ENCODE measurements around the gene ANO1.

The ANO1 gene

DNA sequence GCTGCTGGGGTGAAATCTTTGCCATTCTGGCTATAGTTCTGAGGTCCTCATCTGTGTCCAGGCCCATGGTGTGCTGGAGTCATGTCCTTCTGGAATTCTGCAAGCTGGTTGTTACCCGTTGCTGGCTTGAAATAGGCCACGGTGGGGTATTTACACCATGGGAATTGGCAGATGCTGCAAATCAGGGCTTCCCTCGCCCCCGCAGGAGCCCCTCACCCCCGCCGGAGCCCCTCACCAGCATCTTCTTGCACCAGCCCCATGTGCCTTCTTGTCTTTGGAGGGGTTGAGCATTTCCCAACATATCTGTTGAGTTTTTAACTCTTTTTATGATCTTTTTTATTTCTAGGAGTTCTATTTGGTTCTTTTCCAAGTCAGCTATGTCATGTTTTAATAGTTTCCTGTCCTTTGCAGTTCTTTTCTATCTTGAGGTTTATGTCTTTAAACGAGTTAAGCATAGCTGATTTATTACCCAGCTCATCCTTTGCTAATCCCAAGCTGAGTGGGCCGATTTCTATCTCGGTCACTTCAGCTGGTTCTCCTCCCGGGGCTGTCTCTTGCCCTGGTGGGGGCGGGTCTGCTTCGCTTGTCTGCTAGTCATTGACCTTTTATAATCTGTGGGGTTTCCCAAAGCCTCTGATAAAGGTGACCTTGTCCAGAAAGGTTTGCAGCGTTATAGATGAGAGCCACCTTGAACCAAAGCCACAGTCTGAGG is 17.6 kb downstream of the ANO1 start:
- no peak for DNase-seq (ENCODE audit: low read depth)

DNA sequence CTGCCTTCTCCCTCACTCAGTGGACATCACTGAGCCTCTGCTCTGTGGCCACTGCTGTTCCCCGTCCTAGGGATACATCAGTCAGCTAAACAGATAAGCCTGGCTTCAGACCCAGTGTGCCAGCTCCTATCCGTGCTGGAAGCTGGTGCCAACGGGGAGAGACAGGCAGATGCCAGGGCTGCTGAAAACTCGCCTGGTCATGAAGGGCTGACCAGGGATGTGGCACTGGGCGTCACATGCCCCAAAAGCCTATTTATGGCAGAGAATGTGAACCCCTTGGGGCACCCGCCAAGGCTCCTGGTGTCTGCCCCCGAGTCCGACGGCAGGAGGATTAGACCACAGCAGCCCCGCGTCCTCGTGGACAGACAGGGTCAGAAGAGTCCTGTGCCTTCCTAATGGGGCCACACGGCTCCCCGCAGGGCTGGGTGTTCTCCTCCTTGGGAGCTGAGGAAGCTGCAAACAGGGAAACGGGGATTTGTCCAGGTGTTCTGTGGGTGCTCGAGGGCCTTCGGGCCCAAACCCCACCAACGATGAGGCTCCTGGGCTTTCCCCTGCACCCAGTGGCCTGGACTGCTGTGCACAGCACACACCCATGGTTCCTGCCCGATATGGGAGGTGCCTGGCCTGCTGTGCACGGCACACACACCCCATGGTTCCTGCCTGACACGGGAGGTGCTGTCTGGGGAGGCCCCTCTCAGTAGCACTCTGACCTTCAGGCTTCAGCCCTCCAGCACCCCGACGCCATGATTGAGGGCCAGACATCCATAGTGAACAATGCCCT is 19.9 kb downstream of the ANO1 start:
- DNase-seq (ENCODE audit: low read depth): no peak

DNA sequence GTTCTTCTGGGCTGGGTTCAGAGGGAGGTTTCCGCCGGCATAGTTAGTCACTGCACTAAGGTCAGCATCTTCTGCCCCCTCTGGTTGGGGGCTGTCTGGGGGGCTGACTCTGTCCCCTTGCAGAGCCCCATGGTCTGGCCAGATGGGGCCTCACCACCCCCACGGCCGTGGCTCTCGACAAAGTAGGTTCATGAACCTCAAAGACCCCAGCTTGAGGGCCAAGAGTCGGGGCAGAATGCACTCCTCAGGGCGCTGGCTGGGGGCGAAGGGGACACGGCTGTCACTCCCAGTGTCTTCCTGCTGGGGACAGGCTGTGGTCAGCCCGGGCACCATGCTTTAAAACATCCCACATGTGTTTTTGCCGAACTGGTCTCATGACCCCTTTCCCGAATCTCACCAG is 20.8 kb downstream of the ANO1 start:
- no peak for DNase-seq (ENCODE audit: low read depth)

DNA sequence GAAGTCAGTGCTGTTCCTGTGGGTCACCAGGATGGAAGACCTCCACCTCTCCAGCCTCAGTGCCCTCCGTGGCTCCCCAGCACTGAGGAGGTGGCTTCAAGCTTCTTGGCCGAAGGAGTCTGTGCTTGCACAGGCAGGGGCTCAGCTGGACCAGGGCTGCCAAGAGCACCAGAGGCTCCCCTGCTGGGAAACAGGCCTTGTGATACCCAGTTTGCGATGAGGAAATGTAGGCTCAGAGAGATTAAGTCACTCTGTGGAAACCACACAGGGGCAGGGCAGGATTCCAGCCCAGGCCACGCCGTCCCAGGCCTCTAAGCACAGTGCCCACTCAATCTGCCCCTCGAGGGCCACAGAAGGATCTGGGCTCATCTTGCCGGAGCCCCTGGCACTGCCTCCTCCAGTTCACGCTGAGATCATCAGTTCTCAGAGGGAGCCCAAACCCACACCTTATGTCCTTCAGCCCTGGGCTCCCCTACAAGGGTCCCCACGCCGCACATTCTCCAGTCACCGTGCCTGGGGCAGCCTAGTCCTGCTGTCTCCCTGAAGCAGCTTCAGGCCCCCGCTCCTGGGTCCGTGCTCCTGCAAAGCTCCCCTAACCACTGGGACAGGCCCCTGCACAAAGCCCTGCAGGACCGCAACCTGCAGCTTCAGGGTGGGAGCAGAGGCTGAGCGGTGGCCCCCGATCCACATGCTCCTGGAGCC is 21.6 kb downstream of the ANO1 start:
- DNase-seq (ENCODE audit: low read depth): no peak

DNA sequence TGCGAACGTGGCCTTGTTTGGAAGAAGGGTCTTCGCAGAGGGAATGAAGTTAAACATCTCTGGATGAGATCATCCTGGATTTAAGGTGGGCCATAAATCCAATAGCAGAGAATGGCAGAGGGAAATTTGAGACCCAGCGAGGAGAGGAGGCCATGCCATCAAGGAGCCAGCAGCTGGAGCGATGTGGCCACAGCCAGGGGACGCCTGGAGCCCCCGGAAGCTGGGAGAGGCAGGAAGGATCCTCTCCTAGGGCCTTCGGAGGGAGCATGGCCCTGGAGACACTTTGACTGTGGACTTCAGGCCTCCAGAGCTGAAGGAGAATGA is 22.1 kb downstream of the ANO1 start:
- no peak for DNase-seq (ENCODE audit: low read depth)

DNA sequence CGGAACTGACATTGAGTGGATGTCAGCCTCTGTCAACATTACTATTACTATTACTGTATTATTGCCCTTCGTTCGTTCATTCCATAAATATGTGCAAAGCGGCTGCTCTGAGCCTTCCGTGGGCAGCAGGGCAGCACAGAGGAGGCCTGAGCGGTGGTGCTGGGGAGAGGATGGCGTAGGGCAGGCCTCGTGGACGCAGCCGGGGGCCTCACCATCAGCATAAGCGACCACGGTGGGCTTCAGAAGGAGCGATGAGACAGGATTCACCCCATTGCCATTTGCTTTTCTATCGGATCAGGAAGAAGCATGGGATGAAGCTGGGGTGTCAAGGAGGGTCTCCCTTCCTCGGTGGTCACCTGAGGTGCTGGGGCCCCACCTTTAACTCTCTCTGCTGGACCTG is 22.7 kb downstream of the ANO1 start:
- no peak for DNase-seq (ENCODE audit: low read depth)

DNA sequence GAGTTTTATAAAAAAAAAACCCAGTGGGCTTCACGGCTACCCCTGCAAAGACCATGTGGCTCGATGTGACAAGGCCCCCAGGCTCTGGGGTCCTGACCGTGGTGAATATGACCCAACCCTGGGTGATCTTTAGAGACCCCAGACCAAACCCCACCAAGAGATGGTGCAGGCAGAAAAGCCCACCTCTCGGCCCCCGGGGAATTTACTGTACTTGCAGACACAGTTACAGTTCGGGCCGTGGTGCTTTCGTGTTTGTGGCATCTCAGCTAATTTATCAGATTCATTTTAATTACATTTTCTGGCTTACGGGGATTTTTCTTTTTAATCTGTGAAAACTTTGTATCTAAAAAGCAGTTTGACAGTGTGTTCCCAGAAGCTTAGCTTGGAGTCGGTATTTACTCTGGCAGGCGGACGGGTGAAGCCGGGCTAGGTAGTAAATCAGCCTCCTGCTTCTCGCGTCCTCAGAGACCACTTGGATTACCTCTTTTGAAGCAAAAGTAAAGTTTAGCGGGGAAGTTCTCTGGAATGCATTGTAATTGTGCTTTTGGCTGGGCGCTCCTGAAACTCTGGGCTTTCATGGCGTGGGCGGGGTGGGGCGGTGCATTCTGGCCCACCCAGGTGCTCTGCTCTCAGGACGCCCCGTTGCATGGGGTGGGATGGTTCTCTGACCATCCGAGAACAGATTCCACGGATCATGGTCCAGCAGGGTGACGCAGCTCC is 25.3 kb downstream of the ANO1 start:
- DNase-seq (ENCODE audit: low read depth): no peak

DNA sequence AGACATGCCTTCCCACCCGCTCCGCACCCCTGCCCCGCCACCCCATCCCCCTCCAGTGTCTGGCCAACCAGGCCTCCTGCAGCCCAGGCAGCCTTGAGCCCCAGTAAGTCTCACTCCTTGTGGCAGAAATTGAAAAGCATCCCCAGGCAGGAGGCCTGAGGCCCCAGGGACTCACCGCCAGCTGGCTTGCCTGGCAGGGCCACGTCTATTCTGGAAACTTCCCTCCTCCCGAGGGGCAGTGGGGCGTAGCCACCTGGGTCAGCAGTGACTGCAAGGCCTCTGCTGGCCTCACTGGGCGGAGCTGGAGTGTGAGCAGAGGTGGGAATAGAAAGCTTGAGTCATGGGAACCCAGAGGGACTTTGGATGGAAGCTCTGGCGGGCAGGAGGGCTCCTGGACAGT is 26.3 kb downstream of the ANO1 start:
- no peak for DNase-seq (ENCODE audit: low read depth)

DNA sequence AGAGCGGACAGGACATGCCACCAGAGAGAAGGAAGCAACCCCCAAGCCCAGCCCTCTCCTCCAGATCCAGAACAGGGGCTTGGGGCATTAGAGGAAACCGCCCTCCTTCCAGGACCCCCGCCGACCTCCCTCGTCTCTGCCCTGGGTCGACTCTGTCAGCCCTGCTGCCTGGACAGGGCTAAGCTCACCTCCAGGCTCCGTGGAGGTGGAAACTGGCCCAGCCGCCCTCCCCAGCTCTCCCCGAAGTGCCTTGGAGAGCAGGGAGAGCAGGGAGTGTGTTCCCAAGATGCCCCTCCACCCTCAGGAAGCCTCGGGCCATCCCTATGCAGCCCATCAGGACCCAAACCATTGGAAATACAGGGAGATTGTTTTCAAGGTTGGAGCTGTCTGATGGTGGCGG is 26.8 kb downstream of the ANO1 start:
- DNase-seq (ENCODE audit: low read depth): no peak

DNA sequence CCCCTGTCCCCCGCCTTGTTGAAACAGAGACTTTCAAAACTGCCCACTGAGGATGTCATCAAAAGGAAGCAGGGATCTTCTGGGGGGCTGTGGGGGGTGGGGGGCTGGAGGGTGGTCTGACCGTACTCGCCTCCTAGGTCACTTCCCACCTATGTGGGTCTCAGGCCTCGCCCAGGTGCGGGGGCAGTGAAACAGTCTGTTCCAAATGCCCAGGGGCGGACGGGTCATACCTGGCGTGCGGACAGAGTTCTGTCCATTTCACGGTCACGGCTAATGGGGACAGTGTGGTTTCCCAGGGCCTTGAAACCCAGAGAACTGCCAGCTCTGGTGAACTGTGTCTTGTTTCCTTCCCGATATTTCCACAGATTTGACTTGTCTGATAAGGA is 27.2 kb downstream of the ANO1 start:
- DNase-seq (ENCODE audit: low read depth): no peak

DNA sequence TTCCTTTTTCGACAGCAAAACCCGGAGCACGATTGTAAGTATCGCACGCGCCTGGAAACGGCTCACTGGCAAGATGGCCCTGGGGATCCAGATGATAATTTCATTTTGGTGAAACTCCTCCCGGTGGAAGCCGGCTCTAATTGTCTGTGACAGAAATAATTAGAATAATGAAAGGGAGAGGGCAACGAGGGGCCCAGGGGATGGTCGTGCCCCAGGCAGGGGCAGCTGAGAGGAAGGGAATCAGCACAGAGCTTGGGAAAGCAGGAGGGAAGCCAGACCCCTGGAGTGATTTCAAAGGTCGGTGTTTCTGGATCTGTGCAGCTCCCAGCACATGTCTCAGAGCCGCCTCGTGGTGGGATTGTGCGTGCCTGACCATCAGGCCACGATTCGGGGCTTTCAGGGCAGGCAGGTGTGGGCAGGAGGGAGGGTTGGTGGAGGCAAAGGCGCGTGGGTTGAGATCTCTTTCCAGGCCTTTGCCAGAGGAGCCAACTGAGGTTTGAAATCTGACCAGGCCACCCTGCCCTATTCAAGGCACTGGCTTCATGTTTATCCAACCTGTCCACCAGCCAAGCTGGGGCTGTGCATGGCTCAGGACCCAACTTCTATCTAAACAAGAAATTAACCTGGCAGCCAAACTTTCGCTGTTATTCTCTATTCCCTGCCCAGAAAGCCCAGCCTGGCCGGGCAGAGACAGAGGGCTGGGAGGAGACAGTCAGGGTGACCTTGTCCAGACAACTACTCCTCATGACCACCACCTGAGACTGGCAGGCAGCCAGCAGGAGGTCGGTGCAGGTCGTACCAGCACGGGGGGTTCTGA is 27.8 kb downstream of the ANO1 start:
- DNase-seq (ENCODE audit: low read depth): no peak

DNA sequence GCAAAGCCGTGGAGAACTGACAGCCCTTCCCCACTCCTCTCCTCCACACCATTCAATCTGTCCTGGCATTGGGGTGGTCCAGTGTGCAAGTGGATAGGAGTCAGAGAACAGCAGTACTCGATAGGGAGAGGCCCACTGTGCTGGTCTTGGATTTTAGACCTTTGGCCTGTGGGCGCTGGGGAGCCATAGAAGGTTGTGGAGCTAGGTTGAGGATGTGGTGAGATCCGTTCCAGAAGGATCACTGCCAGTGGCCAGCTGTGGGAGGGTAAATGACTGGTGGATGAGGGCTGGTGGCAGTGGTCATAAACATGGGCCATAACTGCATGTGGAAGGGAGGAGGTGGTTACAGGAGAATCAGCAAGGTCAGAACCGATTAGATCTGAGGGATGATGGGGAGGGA is 28.6 kb downstream of the ANO1 start:
- DNase-seq (ENCODE audit: low read depth): no peak

DNA sequence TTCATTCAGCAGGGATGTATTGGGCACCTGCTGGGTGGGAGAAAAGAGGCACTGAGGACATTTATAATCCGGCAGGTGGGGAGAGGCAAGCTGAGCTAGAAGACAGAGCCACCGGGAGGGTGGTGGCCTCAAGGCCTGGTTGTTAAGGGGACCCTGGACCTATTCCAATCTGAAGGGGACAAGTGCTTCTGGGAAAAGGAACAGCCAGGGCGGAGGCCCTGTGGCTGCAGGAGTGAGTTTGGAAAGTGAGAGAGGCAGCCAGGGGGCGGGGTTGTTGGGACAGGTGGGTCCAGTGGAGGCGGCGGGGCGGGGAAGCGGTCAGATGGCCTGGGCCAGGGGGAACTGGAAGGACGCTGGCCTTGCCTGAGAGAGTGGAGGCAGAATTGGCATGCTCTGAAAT is 29.1 kb downstream of the ANO1 start:
- DNase-seq (ENCODE audit: low read depth): no peak

DNA sequence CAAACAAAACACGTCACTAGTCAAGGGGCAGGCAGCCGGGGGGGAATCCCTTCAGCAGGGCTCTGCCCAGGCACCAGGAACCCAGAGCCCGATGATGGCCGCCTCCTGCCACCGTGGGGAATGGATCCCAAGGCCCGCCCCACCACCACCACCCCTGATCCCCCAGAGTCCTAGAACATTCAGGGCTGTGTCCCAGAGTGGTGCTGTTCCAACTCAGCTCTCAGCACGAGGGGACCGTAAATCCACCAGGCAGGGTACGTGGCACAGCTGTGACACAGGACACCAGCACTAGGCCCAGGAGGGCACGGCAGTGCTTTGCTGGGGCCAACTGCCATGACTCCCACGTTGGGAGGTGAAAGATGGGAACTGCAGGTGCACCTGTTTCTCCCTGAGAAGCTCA is 29.6 kb downstream of the ANO1 start:
- no peak for DNase-seq (ENCODE audit: low read depth)

DNA sequence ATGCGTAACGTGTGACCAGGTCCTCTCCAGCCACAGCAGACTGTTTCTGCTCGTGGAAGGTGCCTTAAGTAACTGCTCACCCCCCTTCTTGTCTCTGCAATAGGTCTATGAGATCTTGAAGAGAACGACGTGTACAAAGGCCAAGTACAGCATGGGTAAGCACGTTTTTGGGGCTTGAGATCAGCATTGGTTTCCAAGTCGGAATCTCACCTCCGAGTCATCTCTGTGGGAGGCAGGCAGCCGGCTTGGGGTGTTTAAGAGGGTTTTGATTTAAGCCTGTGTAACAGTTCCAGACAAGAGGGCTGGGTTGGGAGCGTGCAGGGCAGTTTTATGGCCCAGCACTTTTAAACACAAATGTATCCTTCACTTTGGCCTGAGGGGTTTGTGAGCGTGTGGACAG is 30.1 kb downstream of the ANO1 start:
- no peak for DNase-seq (ENCODE audit: low read depth)

DNA sequence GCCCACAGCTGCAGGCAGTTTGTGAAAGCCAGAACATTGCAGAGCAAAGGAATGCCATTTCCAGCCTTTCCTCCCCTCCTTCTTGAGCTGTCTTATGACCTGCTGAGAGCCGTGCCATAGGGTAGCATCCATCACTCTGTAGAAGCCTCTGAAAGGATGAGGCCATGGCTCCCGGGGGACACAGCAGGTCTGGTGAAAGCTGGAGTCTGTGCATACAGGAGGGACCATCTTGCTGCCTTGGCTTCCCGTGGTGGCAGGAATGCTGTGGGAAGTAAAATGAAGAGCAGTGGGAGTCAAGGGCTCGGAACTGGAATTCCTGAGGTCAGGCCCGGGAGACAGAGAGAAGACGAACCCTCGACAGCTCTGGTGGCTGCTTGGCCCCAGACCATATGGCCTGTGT is 30.9 kb downstream of the ANO1 start:
- no peak for DNase-seq (ENCODE audit: low read depth)

DNA sequence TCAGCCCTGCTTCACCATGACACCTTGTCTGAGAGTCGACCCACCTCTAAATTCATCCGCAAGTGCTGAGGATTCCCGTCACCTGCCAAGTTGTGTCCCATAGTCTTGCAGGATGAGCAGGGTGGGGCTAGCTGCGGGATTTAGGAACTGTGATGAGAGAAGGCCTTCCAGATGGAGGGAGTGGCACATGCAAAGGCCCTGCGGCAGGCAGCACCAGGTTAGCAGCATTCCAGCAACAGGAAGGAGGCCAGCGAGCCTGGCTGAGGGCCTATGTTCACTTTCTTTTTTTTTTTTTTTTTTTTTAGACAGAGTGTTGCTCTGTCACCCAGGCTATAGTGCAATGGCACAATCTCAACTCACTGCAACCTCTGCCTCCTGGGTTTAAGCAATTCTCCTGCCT is 31.8 kb downstream of the ANO1 start:
- no peak for DNase-seq (ENCODE audit: low read depth)

DNA sequence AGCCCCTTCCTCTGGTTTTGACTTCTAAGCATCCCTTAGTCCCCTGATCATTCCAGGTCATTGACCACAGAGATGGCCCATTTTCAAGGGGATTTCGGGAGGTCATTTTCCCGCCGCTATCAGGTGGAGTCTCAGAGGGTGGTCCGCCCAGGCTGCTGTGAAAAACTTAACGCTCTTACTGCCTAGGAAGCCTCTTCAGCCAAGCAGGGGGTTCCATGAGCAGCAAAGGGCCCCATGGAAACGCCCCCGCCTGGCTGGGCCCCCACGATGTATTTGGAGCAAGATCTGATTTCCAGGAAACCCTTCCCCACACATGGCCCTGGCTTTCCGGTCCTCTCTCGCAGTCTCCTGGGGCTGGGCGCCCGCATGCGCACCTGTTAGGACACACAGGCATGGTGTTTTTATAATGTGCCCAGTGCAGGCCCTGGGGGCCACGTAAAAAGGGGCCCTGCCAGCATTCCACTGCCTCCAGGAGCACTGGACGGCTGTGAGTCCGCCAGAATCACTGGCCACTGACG is 32.5 kb downstream of the ANO1 start:
- DNase-seq (ENCODE audit: low read depth): no peak

DNA sequence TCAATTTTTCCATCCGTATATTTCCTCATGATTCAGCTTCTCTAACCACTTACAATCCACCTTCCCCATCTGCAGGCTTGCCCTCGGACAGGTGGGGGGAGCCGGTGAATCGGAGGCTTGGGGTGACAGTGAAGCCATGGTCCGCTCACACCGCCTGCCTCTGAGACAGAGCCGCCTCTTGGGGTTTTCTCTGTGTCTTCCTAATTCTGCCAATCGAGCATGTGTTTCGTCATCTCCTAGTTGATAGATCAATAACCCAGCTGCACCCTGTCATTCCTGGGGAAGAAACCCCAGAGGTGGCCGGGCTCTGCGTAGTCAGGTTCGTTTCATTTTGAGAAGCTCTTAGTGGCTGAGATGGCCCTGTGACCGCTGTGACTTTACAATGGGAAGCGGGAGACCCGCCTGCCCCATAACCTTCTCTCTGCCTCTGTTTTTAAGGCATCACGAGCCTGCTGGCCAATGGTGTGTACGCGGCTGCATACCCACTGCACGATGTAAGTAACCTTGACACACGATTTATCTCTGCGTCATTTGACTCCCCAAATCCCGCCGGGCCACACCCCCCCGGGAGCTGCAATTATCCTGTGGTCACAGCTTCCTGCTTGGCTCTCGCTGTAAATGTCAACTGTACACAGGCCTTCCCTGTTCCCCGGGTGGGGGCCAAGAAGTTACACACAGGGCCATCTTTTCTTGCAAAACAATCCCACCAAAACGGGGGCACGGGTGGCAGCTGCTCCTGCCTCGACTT is 33.3 kb downstream of the ANO1 start:
- no peak for DNase-seq (ENCODE audit: low read depth)

DNA sequence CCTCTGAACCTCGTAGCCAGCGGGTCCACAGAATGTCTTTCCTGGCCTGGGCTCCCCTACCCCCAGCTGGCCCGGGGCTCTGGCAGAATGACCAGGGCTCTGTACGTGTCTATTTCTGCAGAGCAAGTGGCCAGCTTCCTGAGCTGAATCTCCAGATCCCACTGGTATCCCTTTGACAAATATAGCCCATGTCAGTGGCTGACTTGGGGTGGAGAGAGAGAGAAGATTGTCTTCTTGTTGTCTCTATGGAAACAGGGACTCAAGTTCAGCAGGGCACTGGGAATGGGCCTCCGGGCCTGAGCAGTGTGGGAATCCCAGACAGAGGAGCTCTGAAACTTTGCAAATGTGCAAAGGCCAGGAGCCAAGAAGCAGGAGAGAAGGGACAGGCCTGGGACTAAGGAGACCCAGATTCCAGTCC is 33.9 kb downstream of the ANO1 start:
- DNase-seq (ENCODE audit: low read depth): no peak

DNA sequence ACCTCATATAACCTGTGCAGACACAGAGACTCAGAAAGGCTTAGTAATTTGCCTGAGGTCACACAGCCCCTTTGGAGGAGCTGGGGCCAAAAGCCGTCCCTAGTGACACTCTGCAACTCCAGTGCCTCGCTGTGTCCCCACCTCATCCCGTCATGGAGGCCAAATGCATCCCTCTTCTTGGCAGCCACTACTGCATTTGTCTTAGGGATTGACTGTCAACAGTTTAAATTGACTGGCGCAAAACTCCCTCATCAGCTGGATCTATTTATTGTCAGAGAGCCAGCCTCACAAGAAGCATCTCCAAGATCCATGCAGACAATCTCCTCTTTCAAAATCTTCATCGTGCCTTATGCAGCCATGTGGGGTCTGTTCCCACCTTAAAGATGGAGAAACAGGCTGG is 35.7 kb downstream of the ANO1 start:
- no peak for DNase-seq (ENCODE audit: low read depth)

All from HS-5 (cell line).